Right forelimb (tissue), 1 donor: ENCODE measurements around the gene SECISBP2.
A peak's percentile ranks its signal among the peaks of the same experiment; 100 is the strongest.
"Not testable (repeated sequence)": the region's sequence is repeated elsewhere in the genome, so short reads cannot be mapped to it uniquely, and the experiment has no call there.

Experiments
- DNase-seq: peaks from one replicate; pipeline ENCODE4 v3.0.0-alpha.2; 2018

The SECISBP2 gene

DNA sequence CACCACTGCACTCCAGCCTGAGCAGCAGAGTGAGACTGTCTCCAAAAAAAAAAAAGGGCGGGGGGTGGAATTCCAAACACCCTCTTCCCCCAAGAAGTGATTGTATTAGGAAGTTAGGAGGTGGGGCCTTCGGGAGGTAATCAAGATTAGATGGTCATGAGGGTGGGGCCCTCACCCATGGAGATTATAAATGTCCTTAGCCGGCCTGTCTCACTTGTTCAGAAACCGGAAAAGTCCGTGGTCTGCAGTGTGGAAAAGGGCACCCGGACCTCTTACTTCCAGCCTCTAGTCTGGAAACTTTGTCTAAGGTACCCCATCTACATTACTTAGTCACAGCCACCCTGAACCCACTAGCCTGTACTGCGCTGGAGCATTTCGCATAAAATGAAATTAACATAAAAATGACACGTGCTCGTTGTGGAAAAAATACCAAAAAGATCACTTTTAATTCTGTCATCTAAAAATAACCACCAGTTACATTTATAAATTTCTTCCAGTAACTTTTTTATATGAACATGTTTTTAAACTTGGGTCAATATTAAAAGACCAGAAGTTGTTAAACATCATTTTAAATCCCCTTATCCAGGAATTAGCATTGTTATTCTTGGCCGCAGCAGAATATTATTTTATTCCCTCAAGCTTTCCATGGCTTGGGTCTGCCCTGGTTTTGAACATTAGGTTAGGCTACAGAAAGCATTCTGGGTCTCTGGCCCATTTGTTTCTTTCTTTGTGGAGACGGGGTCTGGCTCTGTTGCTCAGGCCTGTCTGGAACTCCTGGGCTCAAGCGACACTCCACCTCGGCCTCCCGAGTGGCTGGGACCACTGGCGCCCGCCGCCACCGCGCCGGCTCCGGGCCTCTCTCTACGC, 8.5 kb upstream of the SECISBP2 start:
- DNase-seq: no peak

DNA sequence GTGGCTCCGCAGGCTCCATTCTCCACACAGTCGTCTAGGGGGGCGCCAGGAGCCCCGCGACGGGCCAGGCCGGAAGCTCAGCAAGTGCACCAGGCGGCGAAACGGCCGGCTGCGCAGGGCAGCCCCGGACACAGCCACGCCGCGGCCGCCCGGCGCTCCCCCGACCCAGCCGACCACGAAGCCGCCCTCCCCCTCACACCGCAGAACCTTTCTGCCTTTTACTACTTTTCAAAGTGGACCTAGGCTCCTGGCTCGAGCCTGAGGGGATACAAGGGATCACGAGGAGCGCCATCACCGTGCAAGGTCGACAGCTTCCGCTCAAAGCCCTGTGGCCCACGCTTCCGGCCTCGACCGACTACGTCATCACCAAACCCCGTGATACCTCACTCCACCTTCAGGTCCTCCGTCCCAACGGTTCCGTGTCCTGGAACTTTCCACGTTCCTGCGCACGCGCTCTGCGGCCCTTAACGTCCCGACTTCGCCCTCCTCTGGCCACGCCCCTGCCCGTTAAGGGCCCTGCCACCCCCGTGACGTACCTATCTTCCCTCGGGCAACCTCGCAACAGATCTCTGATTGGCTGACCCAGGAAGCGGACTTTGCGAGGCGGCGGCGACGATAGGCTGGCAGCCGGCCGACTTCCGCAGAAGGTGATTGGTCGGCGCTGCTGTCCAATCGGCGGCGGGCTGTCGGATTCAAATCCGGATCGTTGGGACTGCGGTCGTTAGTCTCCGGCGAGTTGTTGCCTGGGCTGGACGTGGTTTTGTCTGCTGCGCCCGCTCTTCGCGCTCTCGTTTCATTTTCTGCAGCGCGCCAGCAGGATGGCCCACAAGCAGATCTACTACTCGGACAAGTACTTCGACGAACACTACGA, 7.6 kb upstream of the SECISBP2 start, which contains the start of gene CKS2:
Gene CKS2, plus strand, starts transcription at position 721 of the 871 bp plus-strand sequence. Its CDS starts 98 bp downstream, at position 819.
- DNase-seq: peak; percentile 99

- DNase-seq: peak; percentile 49
Measured at GRCh38 chr9:89311346-89312221, 6.7 kb upstream of the SECISBP2 start.

GRCh38 chr9:89312222-89312571, 6.1 kb upstream of the SECISBP2 start:
- DNase-seq: no peak

DNA sequence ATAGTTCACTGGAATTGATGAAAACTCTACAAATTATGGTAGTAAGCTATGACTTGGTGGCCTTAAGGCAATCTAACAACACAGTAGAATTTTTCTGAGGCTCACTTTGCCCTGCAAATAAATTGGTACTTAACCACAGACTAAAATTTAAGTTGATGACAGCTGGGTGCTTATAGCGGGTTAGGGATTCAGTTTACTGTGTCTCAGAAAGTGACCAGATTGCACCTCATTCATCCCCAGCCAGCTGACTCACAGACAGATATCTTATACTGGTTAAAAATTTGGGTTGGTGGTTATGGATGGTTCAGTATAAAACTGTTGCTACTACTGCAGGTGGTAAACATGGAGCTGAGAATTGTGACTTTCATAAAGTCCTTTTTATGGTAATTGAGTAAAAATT, 4.5 kb upstream of the SECISBP2 start:
- no peak for DNase-seq

GRCh38 chr9:89314955-89315354, 3.3 kb upstream of the SECISBP2 start:
- no peak for DNase-seq

GRCh38 chr9:89315482-89315881, 2.8 kb upstream of the SECISBP2 start:
- DNase-seq: no peak

- no peak for DNase-seq
Measured at GRCh38 chr9:89317282-89317681, 1.0 kb upstream of the SECISBP2 start.

DNA sequence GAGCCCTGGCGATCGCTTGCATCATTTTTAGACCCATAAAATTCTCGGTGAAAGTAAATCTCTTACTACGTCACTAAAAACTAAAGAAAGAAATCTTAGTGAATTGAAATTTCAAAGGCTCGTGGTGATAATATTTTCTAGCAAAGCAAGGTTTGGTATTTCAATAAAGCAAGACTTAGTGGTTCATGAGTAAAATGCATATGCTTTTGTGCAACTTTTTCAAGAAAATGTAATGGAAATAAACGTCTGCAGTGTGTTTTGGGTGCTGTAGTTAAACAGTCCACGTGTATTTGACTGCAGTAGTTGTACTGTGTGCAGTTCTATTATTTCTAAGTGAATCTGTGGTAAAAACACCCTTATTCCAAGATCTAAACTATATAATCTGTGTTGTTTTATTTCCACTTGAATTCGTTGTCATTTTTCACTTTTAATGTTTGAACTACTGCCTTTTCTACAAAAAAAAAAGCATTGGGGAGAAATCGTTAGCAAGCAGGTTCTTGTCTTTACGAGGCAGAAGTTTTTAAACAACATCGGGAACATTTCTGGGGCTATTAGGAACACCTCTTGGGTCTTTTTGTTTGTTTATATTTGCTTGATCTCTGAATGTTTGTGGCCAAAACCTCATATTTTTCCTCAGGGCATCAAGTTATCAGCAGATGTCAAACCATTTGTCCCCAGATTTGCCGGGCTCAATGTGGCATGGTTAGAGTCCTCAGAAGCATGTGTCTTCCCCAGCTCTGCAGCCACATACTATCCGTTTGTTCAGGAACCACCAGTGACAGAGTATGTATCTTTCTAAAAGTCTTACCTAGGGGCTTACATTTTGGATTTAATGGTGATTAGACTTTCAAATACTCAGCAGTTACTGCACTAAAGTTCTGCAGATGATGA, 960 bp downstream of the SECISBP2 start:
- DNase-seq: no peak

DNA sequence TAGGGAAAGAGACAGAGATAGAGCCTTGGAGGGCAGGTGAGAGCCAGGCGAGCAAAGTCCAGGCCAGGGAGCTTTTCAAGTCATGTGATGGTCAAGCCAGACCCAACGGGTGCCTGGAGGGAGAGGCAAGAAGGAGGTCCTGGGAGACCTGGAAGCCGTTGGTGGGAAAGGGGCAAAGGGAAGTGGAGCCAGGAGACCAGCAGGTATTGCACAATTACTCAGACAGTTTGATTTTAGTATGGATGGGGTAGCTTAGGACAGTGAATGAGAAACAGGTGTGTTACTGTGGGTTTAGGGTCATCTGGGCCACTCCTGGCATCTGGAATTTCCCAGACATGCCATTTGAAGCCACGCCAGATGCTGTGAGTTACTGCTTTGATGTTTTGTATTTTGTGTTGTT, 5.1 kb downstream of the SECISBP2 start:
- DNase-seq: no peak

GRCh38 chr9:89325733-89326132, 7.4 kb downstream of the SECISBP2 start:
- DNase-seq: no peak

DNA sequence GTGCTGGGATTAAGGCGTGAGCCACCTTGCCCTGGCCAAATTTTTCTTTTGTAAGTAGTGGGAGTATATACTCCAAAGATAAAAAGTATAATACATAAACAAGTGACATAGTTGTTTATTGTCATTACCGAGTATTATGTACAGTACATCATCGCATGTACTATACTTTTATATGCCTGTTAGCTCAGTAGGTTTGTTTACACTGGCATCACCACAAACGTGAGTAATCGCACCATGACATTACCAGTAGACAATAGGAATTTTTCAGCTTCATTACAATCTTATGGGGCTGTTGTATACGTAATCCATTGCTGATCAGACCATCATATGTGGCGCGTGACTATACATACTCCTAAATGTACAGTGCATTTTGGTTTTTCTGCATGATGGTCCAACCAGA, 9.8 kb downstream of the SECISBP2 start:
- DNase-seq: no peak

DNA sequence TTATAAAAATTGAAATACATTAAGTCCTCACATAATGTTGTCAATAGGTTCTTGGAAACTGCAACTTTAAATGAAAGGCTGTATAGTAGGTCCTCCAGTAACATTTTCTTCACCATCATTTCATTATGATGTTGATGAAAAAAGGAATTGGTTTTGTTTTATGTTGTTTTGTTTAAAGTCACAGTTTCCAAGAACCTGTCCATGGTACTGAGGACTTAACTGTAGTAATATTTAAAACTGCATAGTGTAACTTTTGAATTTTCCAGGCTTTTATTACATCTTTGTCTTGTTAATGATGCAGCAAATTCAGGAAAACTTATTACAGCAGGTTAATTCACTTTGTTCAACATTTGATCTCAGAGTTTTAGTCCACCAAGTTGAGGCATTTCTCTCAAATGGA, 11.6 kb downstream of the SECISBP2 start:
- DNase-seq: no peak

- no peak for DNase-seq
Measured at GRCh38 chr9:89330513-89330912, 12.2 kb downstream of the SECISBP2 start.

DNA sequence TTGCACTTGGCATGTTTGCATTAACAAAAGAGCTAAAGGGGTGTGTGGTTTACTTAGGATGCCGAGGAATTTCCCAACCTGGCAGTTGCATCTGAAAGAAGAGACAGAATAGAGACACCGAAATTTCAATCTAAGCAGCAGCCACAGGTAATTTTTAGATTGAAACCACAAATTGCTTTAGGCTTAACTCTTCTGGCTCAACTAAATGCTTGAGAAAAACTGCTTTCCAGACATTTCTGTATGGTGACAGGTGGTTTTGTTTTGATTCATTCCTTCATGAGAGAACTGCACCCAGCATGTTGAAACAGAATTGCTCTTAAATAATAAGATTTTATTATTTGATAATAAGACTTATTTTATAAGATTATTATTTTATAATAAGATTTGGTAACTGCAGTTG, 21.5 kb downstream of the SECISBP2 start:
- DNase-seq: no peak

DNA sequence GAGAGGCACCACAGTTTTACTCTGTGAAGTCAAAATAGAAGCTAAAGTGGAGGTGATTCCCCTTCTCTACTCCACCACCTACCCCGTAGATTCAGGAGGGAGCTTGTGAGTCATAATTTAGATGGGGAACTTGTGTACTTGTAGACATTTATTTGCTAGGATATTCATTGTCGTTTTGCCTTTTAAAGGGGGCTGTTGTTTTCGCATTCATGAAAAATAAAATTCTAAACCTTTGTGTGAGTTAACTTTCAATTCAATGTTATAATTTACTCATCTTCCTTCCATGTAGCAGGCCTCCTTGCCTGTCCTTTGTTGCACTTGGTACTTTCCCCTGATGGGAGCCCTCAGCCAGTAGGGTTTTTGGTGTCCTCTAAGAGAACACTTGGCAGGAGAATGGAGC, 22.0 kb downstream of the SECISBP2 start:
- no peak for DNase-seq

- DNase-seq: no peak
Measured at GRCh38 chr9:89342213-89342612, 23.9 kb downstream of the SECISBP2 start.

- DNase-seq: no peak
Measured at GRCh38 chr9:89342948-89343347, 24.6 kb downstream of the SECISBP2 start.

DNA sequence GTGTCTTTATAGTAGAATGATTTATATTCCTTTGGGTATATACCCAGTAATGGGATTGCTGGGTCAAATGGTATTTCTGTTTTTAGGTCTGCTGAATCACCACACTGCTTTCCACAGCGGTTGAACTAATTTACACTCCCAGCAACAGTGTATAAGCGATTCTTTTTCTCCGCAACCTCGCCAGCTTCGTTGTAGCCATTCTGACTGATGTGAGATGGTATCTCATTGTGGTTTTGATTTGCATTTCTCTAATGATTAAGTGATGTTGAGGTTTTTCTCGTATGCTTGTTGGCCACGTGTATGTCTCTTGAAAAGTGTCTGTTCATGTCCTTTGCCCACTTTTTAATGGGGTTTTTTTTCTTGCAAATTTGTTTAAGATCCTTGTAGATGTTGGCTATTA, 25.5 kb downstream of the SECISBP2 start:
- not testable (repeated sequence) for DNase-seq

- DNase-seq: no peak
Measured at GRCh38 chr9:89345476-89345875, 27.2 kb downstream of the SECISBP2 start.

- no peak for DNase-seq
Measured at GRCh38 chr9:89346696-89347095, 28.4 kb downstream of the SECISBP2 start.

DNA sequence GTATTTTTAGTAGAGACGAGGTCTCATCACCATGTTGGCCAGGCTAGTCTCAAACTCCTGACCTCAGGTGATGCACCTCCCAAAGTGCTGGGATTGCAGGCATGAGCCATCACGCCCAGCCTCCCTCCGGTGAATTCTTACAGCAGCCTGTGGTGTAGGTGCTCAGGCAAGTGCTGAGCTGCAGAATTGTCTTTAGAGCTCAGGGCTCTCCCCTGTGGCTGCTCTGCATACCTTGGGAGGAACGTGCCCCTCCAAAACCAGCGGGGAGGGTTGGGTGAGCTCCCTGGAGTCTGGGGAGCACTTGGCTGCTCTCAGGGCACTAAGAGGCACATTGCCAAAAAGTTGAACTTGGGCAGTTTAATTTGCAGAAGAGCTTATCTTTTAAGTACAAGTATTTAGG, 29.4 kb downstream of the SECISBP2 start:
- no peak for DNase-seq
